BLaER1 treated with 17β-estradiol and CSF1 and Interleukin-3, amounts not matched to agents 10 nM and 100 nM (cell line): ENCODE data around the gene CCL28.

Experiments used
- H3K27ac ChIP-seq, 11 experiments: shearing (Covaris generic); formaldehyde crosslinking; 2 replicates each; pipeline ENCODE4 v1.8.1; 2022
- H3K27me3 ChIP-seq, 11 experiments: shearing (Covaris generic); formaldehyde crosslinking; 2 replicates each; pipeline ENCODE4 v1.8.1; 2022
- H3K36me3 ChIP-seq, 11 experiments: shearing (Covaris generic); formaldehyde crosslinking; 2 replicates each; pipeline ENCODE4 v1.8.1; 2022
- H3K4me1 ChIP-seq, 10 experiments: shearing (Covaris generic); formaldehyde crosslinking; 2 replicates each; pipeline ENCODE4 v1.8.1; 2022
- H3K4me2 ChIP-seq, 11 experiments: shearing (Covaris generic); formaldehyde crosslinking; 2 replicates each; pipeline ENCODE4 v1.8.1; 2022
- H3K4me3 ChIP-seq, 10 experiments: shearing (Covaris generic); formaldehyde crosslinking; 2 replicates each; pipeline ENCODE4 v1.8.1; 2022
- H3K9ac ChIP-seq, 11 experiments: shearing (Covaris generic); formaldehyde crosslinking; 2 replicates each; pipeline ENCODE4 v1.8.1; 2022
- H3K9me3 ChIP-seq, 11 experiments: shearing (Covaris generic); formaldehyde crosslinking; replicated peaks in 1 of 11; 2 replicates each; pipeline ENCODE4 v1.8.1; 2022
- H4K20me1 ChIP-seq, 11 experiments: shearing (Covaris generic); formaldehyde crosslinking; 2 replicates each; pipeline ENCODE4 v1.8.1; 2022
- Cebpa-rat ChIP-seq, 11 experiments: shearing (Covaris generic); IDR thresholded peaks; 2 replicates each; pipeline ENCODE4 v1.8.1; 2022

Gene CCL28

DNA sequence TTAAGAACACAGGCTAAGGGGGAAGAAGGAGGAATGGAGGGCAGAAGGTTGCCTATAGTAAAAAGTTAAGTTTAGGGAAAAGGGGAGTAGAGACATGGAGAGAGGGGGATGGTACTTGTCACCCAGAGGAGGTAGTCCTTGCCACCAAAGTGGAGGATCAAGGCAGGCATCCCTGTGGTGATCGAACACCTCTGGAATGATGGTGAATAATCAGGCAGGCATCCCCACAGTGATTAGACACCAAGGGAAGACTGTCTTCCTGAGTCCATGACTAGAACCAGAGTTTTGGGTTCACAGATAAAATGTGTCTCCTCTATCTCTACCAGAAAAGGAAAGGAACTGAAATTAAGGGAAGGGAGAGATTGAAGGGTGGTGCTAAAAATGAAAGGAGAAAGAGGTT, 79.8 kb downstream of the CCL28 start:
- Histone ChIP-seq H4K20me1 (no peaks in the 10 kb centered on the region), H3K27ac (no peak overlapping the region), H3K36me3 (peaks cover 0 to 9% (median 0%) of the 10 kb centered on the region in 11 experiments; a peak in 1 of 22 replicates), H3K9ac (no peak overlapping the region), H3K9me3 (peaks cover 30 to 93% (median 72%) of the 10 kb centered on the region in 11 experiments), H3K4me2 (no peak overlapping the region), H3K4me1 (peaks cover 0 to 4% (median 0%) of the 10 kb centered on the region in 10 experiments; a peak in 4 of 20 replicates), H3K27me3 (no peaks in the 10 kb centered on the region), H3K4me3 (no peak overlapping the region)
- TF ChIP-seq Cebpa-rat (IDR thresholded peaks at IDR 0.05), result no peak
